GM12891 (cell line): Measurements from ENCODE around the gene POLA1.

ENCODE experiments used
- POLR2A ChIP-seq: IDR thresholded peaks from 2 replicates; pipeline ENCODE4 v1.6.1; 2011; ENCODE audit warnings: low read depth, low read length, control low read depth
- POLR2AphosphoS5 ChIP-seq: IDR thresholded peaks from 2 replicates; pipeline ENCODE4 v1.6.1; 2011; ENCODE audit warnings: low read depth, low read length, control low read depth
- SPI1 ChIP-seq: IDR thresholded peaks from 2 replicates; pipeline ENCODE4 v1.6.1; 2011; ENCODE audit warnings: low read depth, low read length, control low read depth
- TAF1 ChIP-seq: IDR thresholded peaks from 2 replicates; pipeline ENCODE4 v1.6.1; 2011; ENCODE audit warnings: low read depth, low read length, control low read depth

- TF ChIP-seq TAF1 (no peak), POLR2A (no peak), SPI1 (no peak), POLR2AphosphoS5 (no peak)
These were observed 183.0 kb downstream of the POLA1 start for GRCh38 chrX:24876530-24877287.
